HCT116 (cell line): ENCODE measurements around the gene CACNB1. TPM values are rescaled to one million over a fixed set of nuclear protein-coding genes. Genes with fewer than 3 reads are reported as not detected.
"Not testable (repeated sequence)": the region's sequence is repeated elsewhere in the genome, so short reads cannot be mapped to it uniquely, and the experiment has no call there.

Experiments
- ATAC-seq: fragments of 200-7000 bp; cut with Tn5 transposase; 2 replicates; pipeline ENCODE4 v1.9.1; 2020; ENCODE audit warnings: mild to moderate bottlenecking, moderate library complexity
- BruUV-seq: library from RNA; stranded (reverse); fragments of 400-500 nt; replicated peaks from 2 replicates; lab custom pipeline; 2021; lab: Mats Ljungman, UMichigan
- CTCF ChIA-PET: fragments of 300-600 bp; sonication (Branson Sonifier 250); formaldehyde crosslinking; loops from one replicate; lab custom pipeline; 2021; ENCODE audit warnings: antibody characterized with exemption; lab: Charles Lee
- POLR2A ChIA-PET: fragments of 300-600, 350-600 bp; sonication (Branson Sonifier 250); formaldehyde crosslinking; loops from one replicate; lab custom pipeline; 2021; ENCODE audit warnings: antibody characterized with exemption; lab: Charles Lee
- RAD21 ChIA-PET, 2 experiments: fragments of 300-600 bp; sonication (Branson Sonifier 250); formaldehyde crosslinking; loops; one replicate each; lab custom pipeline; 2023; ENCODE audit warnings: low total read pairs in 2 of 2; ENCODE audit not compliant: uncharacterized antibody in 2 of 2, unreplicated experiment in 2 of 2, low non-redundant PET in 1 of 2; lab: Charles Lee
- DNase-seq: peaks from one replicate; pipeline ENCODE4 v3.0.0-alpha.2; 2010; ENCODE audit warnings: low read depth, low spot score
- H2AFZ ChIP-seq: fragments of 200-600 bp; shearing (Covaris generic), sonication (generic); 2 replicates; pipeline ENCODE4 v1.6.1; 2017; ENCODE audit warnings: low read depth, mixed run types, mixed read lengths, antibody characterized with exemption, low read length; ENCODE audit not compliant: poor library complexity, severe bottlenecking
- H3K27ac ChIP-seq: 2 replicates; pipeline ENCODE4 v1.5.1; 2012; ENCODE audit warnings: low read depth, low read length
- H3K27me3 ChIP-seq: fragments of 200-600 bp; sonication (generic); 2 replicates; pipeline ENCODE4 v1.6.1; 2016; ENCODE audit warnings: mixed run types, low read length, mixed read lengths; ENCODE audit not compliant: insufficient read depth
- H3K36me3 ChIP-seq, 2 experiments: fragments of 200-500 bp in 1 of 2; fragments of 200-600 bp in 1 of 2; sonication (Bioruptor generic) in 1 of 2; sonication (generic) in 1 of 2; 2 replicates each; pipeline versions ENCODE4 v1.5.1 to v1.6.1; 2014 to 2016; ENCODE audit warnings: low read length in 2 of 2, inconsistent platforms in 1 of 2, mixed read lengths in 1 of 2, mixed run types in 1 of 2; ENCODE audit not compliant: insufficient read depth in 2 of 2, control insufficient read depth in 1 of 2
- H3K4me1 ChIP-seq, 2 experiments: fragments of 200-600 bp in 1 of 2; sonication (generic) in 1 of 2; 2 replicates each; pipeline versions ENCODE4 v1.5.1 to v1.6.1; 2012 to 2017; ENCODE audit warnings: low read length in 2 of 2, inconsistent platforms in 1 of 2, mild to moderate bottlenecking in 1 of 2, mixed read lengths in 1 of 2, mixed run types in 1 of 2, moderate library complexity in 1 of 2; ENCODE audit not compliant: insufficient read depth in 2 of 2, control insufficient read depth in 1 of 2
- H3K4me2 ChIP-seq: fragments of 200-600 bp; sonication (generic); 2 replicates; pipeline ENCODE4 v1.6.1; 2017; ENCODE audit warnings: mixed run types, low read length, mixed read lengths
- H3K4me3 ChIP-seq, 2 experiments: fragments of 200-600 bp in 1 of 2; sonication (generic) in 1 of 2; replicated peaks in 1 of 2; 2 replicates each; pipeline ENCODE4 v1.5.1; 2011 to 2016; ENCODE audit warnings: low read length in 2 of 2, control low read depth in 1 of 2, low read depth in 1 of 2, mild to moderate bottlenecking in 1 of 2, mixed read lengths in 1 of 2, mixed run types in 1 of 2
- H3K79me2 ChIP-seq: fragments of 200-600 bp; sonication (generic); 2 replicates; pipeline ENCODE4 v1.6.1; 2017; ENCODE audit warnings: mild to moderate bottlenecking, mixed run types, low read length, moderate library complexity, mixed read lengths; ENCODE audit not compliant: insufficient read depth
- H3K9ac ChIP-seq: fragments of 200-600 bp; sonication (generic); 2 replicates; pipeline ENCODE4 v1.6.1; 2016; ENCODE audit warnings: low read length, mixed read lengths
- H3K9me2 ChIP-seq: fragments of 200-600 bp; sonication (generic), shearing (Covaris generic); 2 replicates; pipeline ENCODE4 v1.6.1; 2017; ENCODE audit warnings: mixed run types, mild to moderate bottlenecking, moderate library complexity; ENCODE audit not compliant: insufficient read depth
- H3K9me3 ChIP-seq, 2 experiments: fragments of 200-500 bp in 1 of 2; fragments of 200-600 bp in 1 of 2; sonication (Bioruptor generic) in 1 of 2; sonication (generic) in 1 of 2; 2 replicates each; pipeline ENCODE4 v1.6.1; 2014 to 2017; ENCODE audit warnings: low read length in 2 of 2, mixed read lengths in 2 of 2, inconsistent platforms in 1 of 2, low read depth in 1 of 2, mild to moderate bottlenecking in 1 of 2, mixed run types in 1 of 2, moderate library complexity in 1 of 2; ENCODE audit not compliant: control insufficient read depth in 1 of 2, insufficient read depth in 1 of 2
- H4K20me1 ChIP-seq: fragments of 200-600 bp; sonication (generic), shearing (Covaris generic); 2 replicates; pipeline ENCODE4 v1.6.1; 2017; ENCODE audit warnings: mixed run types, mild to moderate bottlenecking, moderate library complexity; ENCODE audit not compliant: insufficient read depth
- ELF1 ChIP-seq: IDR thresholded peaks from 2 replicates; pipeline ENCODE4 v1.6.1; 2012; ENCODE audit warnings: low read depth, borderline replicate concordance
- EZH2phosphoT487 ChIP-seq: fragments of 200-600 bp; IDR thresholded peaks from 2 replicates; pipeline ENCODE4 v1.6.1; 2018; ENCODE audit warnings: antibody characterized with exemption, borderline replicate concordance
- FOSL1 ChIP-seq: IDR thresholded peaks from 2 replicates; pipeline ENCODE4 v1.6.1; 2012; ENCODE audit warnings: low read depth
- POLR2A ChIP-seq: IDR thresholded peaks from 2 replicates; pipeline ENCODE4 v1.7.0; 2011; ENCODE audit warnings: borderline replicate concordance; ENCODE audit not compliant: insufficient read depth, insufficient read length; ENCODE audit errors: extremely low read depth
- POLR2AphosphoS5 ChIP-seq: IDR thresholded peaks from 2 replicates; pipeline ENCODE4 v1.6.1; 2011; ENCODE audit warnings: mild to moderate bottlenecking, low read depth, low read length, moderate library complexity
- RAD21 ChIP-seq: IDR thresholded peaks from 2 replicates; pipeline ENCODE4 v1.6.1; 2012; ENCODE audit warnings: low read depth, mild to moderate bottlenecking
- TCF7L2 ChIP-seq: IDR thresholded peaks from 2 replicates; pipeline ENCODE4 v1.7.0; 2011; ENCODE audit warnings: borderline replicate concordance, inconsistent platforms; ENCODE audit not compliant: insufficient read depth, insufficient read length; ENCODE audit errors: extremely low read depth
- YY1 ChIP-seq: IDR thresholded peaks from 2 replicates; pipeline ENCODE4 v1.6.1; 2011; ENCODE audit warnings: low read length, low read depth, moderate library complexity, mild to moderate bottlenecking; ENCODE audit not compliant: insufficient replicate concordance; ENCODE audit errors: extremely low read depth
- ZFX ChIP-seq: fragments of 450-650 bp; IDR thresholded peaks from 2 replicates; pipeline ENCODE4 v1.6.1; 2017
- intact Hi-C: fragments of 100-400 bp; cut with micrococcal nuclease; formaldehyde crosslinking; loops from 2 replicates; pipeline ENCODE4 v1.10.0; 2022
- total RNA-seq: library from RNA; stranded (reverse); gene quantifications from one replicate; pipeline ENCODE4 v1.2.1, GENCODE V29; 2021; ENCODE audit not compliant: unreplicated experiment
- TF ChIP-seq, protein P1 (sequence below): IDR thresholded peaks from 2 replicates; pipeline ENCODE4 v1.6.1; 2011; ENCODE audit warnings: mild to moderate bottlenecking, low read length, moderate library complexity; ENCODE audit not compliant: insufficient replicate concordance; ENCODE audit errors: extremely low read depth
- TF ChIP-seq, protein P2 (sequence below): IDR thresholded peaks from 2 replicates; pipeline ENCODE4 v1.6.1; 2012
- TF ChIP-seq, protein P3 (sequence below): IDR thresholded peaks from 2 replicates; pipeline ENCODE4 v1.6.1; 2012; ENCODE audit warnings: low read depth
- TF ChIP-seq, protein P4 (sequence below): IDR thresholded peaks from 2 replicates; pipeline ENCODE4 v1.6.1; 2012

The CACNB1 gene
- total RNA-seq, 1 experiment from 2014 or later: 13.0 TPM

DNA sequence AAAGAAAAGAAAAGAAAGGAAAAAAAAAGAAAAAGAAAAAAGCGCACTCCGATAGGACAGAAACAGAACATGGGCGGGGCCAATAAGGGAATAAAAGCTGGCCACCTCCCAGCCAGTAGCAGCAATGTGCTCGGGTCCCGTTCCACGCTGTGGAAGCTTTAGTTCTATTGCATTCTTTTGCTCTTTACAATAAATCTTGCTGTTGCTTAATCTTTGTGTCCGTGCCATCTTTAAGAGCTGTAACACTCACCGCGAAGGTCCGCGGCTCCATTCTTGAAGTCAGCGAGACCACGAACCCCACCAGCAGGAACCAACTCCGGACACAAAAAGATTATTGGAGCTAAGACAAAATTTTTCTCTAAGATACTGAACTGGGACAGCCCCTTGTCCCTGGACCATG, 28.4 kb downstream of the CACNB1 start:
- no peak for DNase-seq

DNA sequence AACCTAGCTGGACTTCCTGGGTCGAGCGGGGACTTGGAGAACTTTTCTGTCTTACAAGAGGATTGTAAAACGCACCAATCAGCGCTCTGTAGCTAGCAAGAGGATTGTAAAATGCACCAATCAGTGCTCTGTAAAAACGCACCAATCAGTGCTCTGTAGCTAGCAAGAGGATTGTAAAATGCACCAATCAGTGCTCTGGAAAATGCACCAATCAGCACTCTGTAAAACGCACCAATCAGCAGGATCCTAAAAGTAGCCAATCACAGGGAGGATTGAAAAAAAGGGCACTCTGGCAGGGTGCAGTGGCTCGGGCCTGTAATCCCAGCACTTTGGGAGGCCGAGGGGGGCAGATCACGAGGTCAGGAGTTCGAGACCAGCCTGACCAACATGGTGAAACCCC, 29.0 kb downstream of the CACNB1 start:
- ATAC-seq, H3K9me3 ChIP-seq, H3K27me3 ChIP-seq, H3K79me2 ChIP-seq, BruUV-seq, H3K9me2 ChIP-seq, H3K36me3 ChIP-seq, H4K20me1 ChIP-seq, POLR2A ChIA-PET, intact Hi-C loops, H3K9ac ChIP-seq, H2AFZ ChIP-seq, H3K27ac ChIP-seq, H3K4me1 ChIP-seq, H3K4me3 ChIP-seq, DNase-seq, RAD21 ChIA-PET, H3K4me2 ChIP-seq: not testable (repeated sequence)
- CTCF ChIA-PET: interaction anchor here (1.6 kb wide), 1 partner anchor 492 kb away, joined by 3 read pairs; no protein-coding TSS in a partner anchor

More for the DNA sequence above, 28.4 kb downstream of the CACNB1 start:
- no peaks in the 10 kb centered on the region for H3K9me3 ChIP-seq
- H3K4me1 ChIP-seq: peaks cover 4 to 12% of the 10 kb centered on the region in 2 experiments; a peak in 3 of 4 replicates
- ChIA-PET POLR2A (no interaction called here), CTCF (interaction anchor here (1.6 kb wide), 1 partner anchor 492 kb away, joined by 3 read pairs; no protein-coding TSS in a partner anchor), RAD21 (no interaction called here)
- ATAC-seq: no peak
- intact Hi-C loops: no loop called here
- no peak overlapping the region for H3K4me2 ChIP-seq
- no peaks in the 10 kb centered on the region for H3K79me2 ChIP-seq
- no peaks in the 10 kb centered on the region for H4K20me1 ChIP-seq
- H3K9ac ChIP-seq: no peak overlapping the region
- no peaks in the 10 kb centered on the region for H3K27me3 ChIP-seq
- no peak overlapping the region for H3K4me3 ChIP-seq
- no peaks in the 10 kb centered on the region for H3K9me2 ChIP-seq
- TF ChIP-seq FOSL1 (no peak), RAD21 (no peak), ELF1 (no peak), POLR2A (no peak), POLR2AphosphoS5 (no peak), ZFX (no peak), YY1 (no peak), EZH2phosphoT487 (no peak), TCF7L2 (no peak)
- TF ChIP-seq, protein P1, sequence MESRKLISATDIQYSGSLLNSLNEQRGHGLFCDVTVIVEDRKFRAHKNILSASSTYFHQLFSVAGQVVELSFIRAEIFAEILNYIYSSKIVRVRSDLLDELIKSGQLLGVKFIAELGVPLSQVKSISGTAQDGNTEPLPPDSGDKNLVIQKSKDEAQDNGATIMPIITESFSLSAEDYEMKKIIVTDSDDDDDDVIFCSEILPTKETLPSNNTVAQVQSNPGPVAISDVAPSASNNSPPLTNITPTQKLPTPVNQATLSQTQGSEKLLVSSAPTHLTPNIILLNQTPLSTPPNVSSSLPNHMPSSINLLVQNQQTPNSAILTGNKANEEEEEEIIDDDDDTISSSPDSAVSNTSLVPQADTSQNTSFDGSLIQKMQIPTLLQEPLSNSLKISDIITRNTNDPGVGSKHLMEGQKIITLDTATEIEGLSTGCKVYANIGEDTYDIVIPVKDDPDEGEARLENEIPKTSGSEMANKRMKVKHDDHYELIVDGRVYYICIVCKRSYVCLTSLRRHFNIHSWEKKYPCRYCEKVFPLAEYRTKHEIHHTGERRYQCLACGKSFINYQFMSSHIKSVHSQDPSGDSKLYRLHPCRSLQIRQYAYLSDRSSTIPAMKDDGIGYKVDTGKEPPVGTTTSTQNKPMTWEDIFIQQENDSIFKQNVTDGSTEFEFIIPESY: no peak
- TF ChIP-seq, protein P2, sequence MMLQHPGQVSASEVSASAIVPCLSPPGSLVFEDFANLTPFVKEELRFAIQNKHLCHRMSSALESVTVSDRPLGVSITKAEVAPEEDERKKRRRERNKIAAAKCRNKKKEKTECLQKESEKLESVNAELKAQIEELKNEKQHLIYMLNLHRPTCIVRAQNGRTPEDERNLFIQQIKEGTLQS: no peak
- TF ChIP-seq, protein P3, sequence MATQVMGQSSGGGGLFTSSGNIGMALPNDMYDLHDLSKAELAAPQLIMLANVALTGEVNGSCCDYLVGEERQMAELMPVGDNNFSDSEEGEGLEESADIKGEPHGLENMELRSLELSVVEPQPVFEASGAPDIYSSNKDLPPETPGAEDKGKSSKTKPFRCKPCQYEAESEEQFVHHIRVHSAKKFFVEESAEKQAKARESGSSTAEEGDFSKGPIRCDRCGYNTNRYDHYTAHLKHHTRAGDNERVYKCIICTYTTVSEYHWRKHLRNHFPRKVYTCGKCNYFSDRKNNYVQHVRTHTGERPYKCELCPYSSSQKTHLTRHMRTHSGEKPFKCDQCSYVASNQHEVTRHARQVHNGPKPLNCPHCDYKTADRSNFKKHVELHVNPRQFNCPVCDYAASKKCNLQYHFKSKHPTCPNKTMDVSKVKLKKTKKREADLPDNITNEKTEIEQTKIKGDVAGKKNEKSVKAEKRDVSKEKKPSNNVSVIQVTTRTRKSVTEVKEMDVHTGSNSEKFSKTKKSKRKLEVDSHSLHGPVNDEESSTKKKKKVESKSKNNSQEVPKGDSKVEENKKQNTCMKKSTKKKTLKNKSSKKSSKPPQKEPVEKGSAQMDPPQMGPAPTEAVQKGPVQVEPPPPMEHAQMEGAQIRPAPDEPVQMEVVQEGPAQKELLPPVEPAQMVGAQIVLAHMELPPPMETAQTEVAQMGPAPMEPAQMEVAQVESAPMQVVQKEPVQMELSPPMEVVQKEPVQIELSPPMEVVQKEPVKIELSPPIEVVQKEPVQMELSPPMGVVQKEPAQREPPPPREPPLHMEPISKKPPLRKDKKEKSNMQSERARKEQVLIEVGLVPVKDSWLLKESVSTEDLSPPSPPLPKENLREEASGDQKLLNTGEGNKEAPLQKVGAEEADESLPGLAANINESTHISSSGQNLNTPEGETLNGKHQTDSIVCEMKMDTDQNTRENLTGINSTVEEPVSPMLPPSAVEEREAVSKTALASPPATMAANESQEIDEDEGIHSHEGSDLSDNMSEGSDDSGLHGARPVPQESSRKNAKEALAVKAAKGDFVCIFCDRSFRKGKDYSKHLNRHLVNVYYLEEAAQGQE: no peak
- TF ChIP-seq, protein P4, sequence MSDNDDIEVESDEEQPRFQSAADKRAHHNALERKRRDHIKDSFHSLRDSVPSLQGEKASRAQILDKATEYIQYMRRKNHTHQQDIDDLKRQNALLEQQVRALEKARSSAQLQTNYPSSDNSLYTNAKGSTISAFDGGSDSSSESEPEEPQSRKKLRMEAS: no peak
- no peaks in the 10 kb centered on the region for H3K36me3 ChIP-seq
- H2AFZ ChIP-seq: no peak overlapping the region
- H3K27ac ChIP-seq: no peak overlapping the region
- no TSS peak for BruUV-seq
